CD4-positive, alpha-beta memory T cell (primary cell): ENCODE measurements around the gene C1QTNF7. TPM values are rescaled to one million over a fixed set of nuclear protein-coding genes. Genes with fewer than 3 reads are reported as not detected.
A peak's percentile ranks its signal among the peaks of the same experiment; 100 is the strongest.

Experiments
- CTCF ChIA-PET: fragments of 350-600 bp; sonication (Branson Sonifier 250); formaldehyde crosslinking; loops from one replicate; lab custom pipeline; 2021; ENCODE audit warnings: inconsistent platforms; ENCODE audit not compliant: partially characterized antibody; lab: Charles Lee
- POLR2A ChIA-PET: fragments of 350-600 bp; sonication (Branson Sonifier 250); formaldehyde crosslinking; loops from one replicate; lab custom pipeline; 2021; ENCODE audit not compliant: partially characterized antibody; lab: Charles Lee
- DNase-seq, 5 donors: peaks; one replicate each; pipeline versions ENCODE4 v3.0.0 to v3.0.0-alpha.2; 2020 to 2022; ENCODE audit warnings: mixed read lengths in 1 of 5
- H3K27ac ChIP-seq: one replicate; pipeline ENCODE4 v1.7.0; 2013; ENCODE audit warnings: low read depth, low read length
- H3K27me3 ChIP-seq: 2 replicates; pipeline ENCODE4 v1.7.0; 2013; ENCODE audit warnings: mild to moderate bottlenecking, low read length, moderate library complexity; ENCODE audit not compliant: insufficient read depth
- H3K36me3 ChIP-seq: 2 replicates; pipeline ENCODE4 v1.7.0; 2013; ENCODE audit warnings: mild to moderate bottlenecking, low read length, moderate library complexity; ENCODE audit not compliant: insufficient read depth
- H3K4me1 ChIP-seq: 2 replicates; pipeline ENCODE4 v1.7.0; 2013; ENCODE audit warnings: mild to moderate bottlenecking, low read length, moderate library complexity; ENCODE audit not compliant: insufficient read depth
- H3K4me3 ChIP-seq, 2 donors: one replicate each; pipeline ENCODE4 v1.7.0; 2013; ENCODE audit warnings: low read length in 2 of 2, mild to moderate bottlenecking in 1 of 2
- H3K9me3 ChIP-seq, 2 donors: one replicate each; pipeline ENCODE4 v1.7.0; 2013; ENCODE audit warnings: low read length in 2 of 2, control low read depth in 1 of 2; ENCODE audit not compliant: control insufficient read depth in 1 of 2
- H3K27ac Mint-ChIP-seq, 7 donors: one replicate each; pipeline ENCODE4 v1.8.0; 2020 to 2021; ENCODE audit warnings: mixed read lengths in 7 of 7, mild to moderate bottlenecking in 6 of 7, inconsistent platforms in 3 of 7, moderate library complexity in 3 of 7
- H3K27me3 Mint-ChIP-seq, 2 donors: one replicate each; pipeline ENCODE4 v1.8.0; 2020 to 2021; ENCODE audit warnings: mixed read lengths in 2 of 2
- H3K36me3 Mint-ChIP-seq, 2 donors: one replicate each; pipeline ENCODE4 v1.8.0; 2020 to 2021; ENCODE audit warnings: mixed read lengths in 2 of 2, inconsistent platforms in 1 of 2, mild to moderate bottlenecking in 1 of 2
- H3K4me1 Mint-ChIP-seq, 4 donors: one replicate each; pipeline ENCODE4 v1.8.0; 2020 to 2021; ENCODE audit warnings: mixed read lengths in 4 of 4, mild to moderate bottlenecking in 1 of 4
- H3K4me3 Mint-ChIP-seq, 8 donors: one replicate each; pipeline ENCODE4 v1.8.0; 2020 to 2021; ENCODE audit warnings: mixed read lengths in 8 of 8, mild to moderate bottlenecking in 7 of 8, moderate library complexity in 6 of 8, inconsistent platforms in 3 of 8
- H3K9me3 Mint-ChIP-seq, 8 donors: one replicate each; pipeline ENCODE4 v1.8.0; 2020 to 2021; ENCODE audit warnings: mixed read lengths in 8 of 8, mild to moderate bottlenecking in 5 of 8, inconsistent platforms in 3 of 8, moderate library complexity in 1 of 8
- intact Hi-C: fragments of 100-400 bp; cut with micrococcal nuclease; formaldehyde crosslinking; loops from one replicate; pipeline ENCODE4 v1.15.1; 2023
- polyA plus RNA-seq, 2 donors: library from polyadenylated mRNA; unstranded; fragments of 300-500 nt; fragmentation: Illumina TruSeq; gene quantifications; one replicate each; pipeline ENCODE4 v1.2.3, GENCODE V29; 2021
- total RNA-seq, 2 experiments: library from RNA; stranded (reverse); gene quantifications; one replicate each; pipeline ENCODE4 v1.2.3, GENCODE V29; 2021

C1QTNF7 gene, protein sequence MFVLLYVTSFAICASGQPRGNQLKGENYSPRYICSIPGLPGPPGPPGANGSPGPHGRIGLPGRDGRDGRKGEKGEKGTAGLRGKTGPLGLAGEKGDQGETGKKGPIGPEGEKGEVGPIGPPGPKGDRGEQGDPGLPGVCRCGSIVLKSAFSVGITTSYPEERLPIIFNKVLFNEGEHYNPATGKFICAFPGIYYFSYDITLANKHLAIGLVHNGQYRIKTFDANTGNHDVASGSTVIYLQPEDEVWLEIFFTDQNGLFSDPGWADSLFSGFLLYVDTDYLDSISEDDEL
- not detected for total RNA-seq
- polyA plus RNA-seq: not detected

- Mint-ChIP-seq H3K9me3 (peaks cover 0 to 5% (median 0%) of the 10 kb centered on the region in 8 donors), H3K4me3 (no peak within 1 kb of the TSS), H3K4me1 (peaks cover 0 to 5% (median 0%) of the 10 kb centered on the region in 4 donors), H3K36me3 (peaks cover 0 to under 1% of the 10 kb centered on the region in 2 donors), H3K27ac (no peak within 1 kb of the TSS), H3K27me3 (no peaks in the 10 kb centered on the region)
- no peaks in the 10 kb centered on the region for H3K9me3 ChIP-seq
- ChIA-PET CTCF (no interaction called here), POLR2A (no interaction called here)
- H3K36me3 ChIP-seq: no peaks in the 10 kb centered on the region
- intact Hi-C loops: no loop called here
- no peak within 1 kb of the TSS for H3K4me3 ChIP-seq
- no peak within 1 kb of the TSS for H3K27ac ChIP-seq
- H3K4me1 ChIP-seq: no peaks in the 10 kb centered on the region
- H3K27me3 ChIP-seq: no peaks in the 10 kb centered on the region
- no peak for DNase-seq
These were observed at the start of gene C1QTNF7 for GRCh38 chr4:15427701-15428100. Gene C1QTNF7, plus strand, starts transcription at chr4:15428033. Its CDS starts 7,711 bp downstream, at chr4:15435744.

- Histone ChIP-seq H3K4me3 (no peak overlapping the region), H3K27me3 (no peaks in the 10 kb centered on the region), H3K36me3 (no peaks in the 10 kb centered on the region), H3K27ac (no peak overlapping the region), H3K9me3 (no peaks in the 10 kb centered on the region), H3K4me1 (no peaks in the 10 kb centered on the region)
- CTCF ChIA-PET: interaction anchor here (0.6 to 1.7 kb wide), 4 partner anchors 15 to 123 kb away, joined by 3 to 7 read pairs (median 5); no protein-coding TSS in a partner anchor
- no peak overlapping the region for H3K27ac Mint-ChIP-seq
- POLR2A ChIA-PET: no interaction called here
- H3K4me1 Mint-ChIP-seq: peaks cover 4 to 10% (median 9%) of the 10 kb centered on the region in 4 donors
- no peaks in the 10 kb centered on the region for H3K36me3 Mint-ChIP-seq
- peaks cover 0 to 4% of the 10 kb centered on the region in 2 donors for H3K27me3 Mint-ChIP-seq
- no peak for DNase-seq
- H3K9me3 Mint-ChIP-seq: no peaks in the 10 kb centered on the region
- intact Hi-C loops: no loop called here
- no peak overlapping the region for H3K4me3 Mint-ChIP-seq
These were observed 49.8 kb upstream of the C1QTNF7 start for GRCh38 chr4:15378062-15378461.

- Histone ChIP-seq H3K4me3 (no peak overlapping the region), H3K27ac (no peak overlapping the region), H3K9me3 (no peaks in the 10 kb centered on the region), H3K36me3 (no peaks in the 10 kb centered on the region), H3K27me3 (no peaks in the 10 kb centered on the region), H3K4me1 (no peaks in the 10 kb centered on the region)
- ChIA-PET POLR2A (no interaction called here), CTCF (interaction anchor here (1.3 to 1.7 kb wide), 3 partner anchors 16 to 20 kb away, joined by 3 to 7 read pairs (median 6); no protein-coding TSS in a partner anchor)
- intact Hi-C loops: no loop called here
- peaks cover 0 to 4% of the 10 kb centered on the region in 2 donors for H3K27me3 Mint-ChIP-seq
- no peaks in the 10 kb centered on the region for H3K36me3 Mint-ChIP-seq
- no peak overlapping the region for H3K27ac Mint-ChIP-seq
- H3K4me3 Mint-ChIP-seq: no peak overlapping the region
- H3K4me1 Mint-ChIP-seq: peaks cover 4 to 10% (median 9%) of the 10 kb centered on the region in 4 donors
- DNase-seq: no peak
- no peaks in the 10 kb centered on the region for H3K9me3 Mint-ChIP-seq
These were observed 49.3 kb upstream of the C1QTNF7 start for GRCh38 chr4:15378493-15378892.

- Mint-ChIP-seq H3K4me1 (no peaks in the 10 kb centered on the region), H3K27me3 (peaks cover 1 to 7% of the 10 kb centered on the region in 2 donors), H3K9me3 (no peaks in the 10 kb centered on the region), H3K36me3 (no peaks in the 10 kb centered on the region), H3K27ac (no peak overlapping the region), H3K4me3 (no peak overlapping the region)
- no peaks in the 10 kb centered on the region for H3K9me3 ChIP-seq
- no peaks in the 10 kb centered on the region for H3K4me1 ChIP-seq
- H3K27ac ChIP-seq: no peak overlapping the region
- H3K27me3 ChIP-seq: no peaks in the 10 kb centered on the region
- H3K4me3 ChIP-seq: no peak overlapping the region
- no peak for DNase-seq
- no peaks in the 10 kb centered on the region for H3K36me3 ChIP-seq
- ChIA-PET CTCF (interaction anchor here (0.6 to 1.7 kb wide), 3 partner anchors 14 to 474 kb away, joined by 3 to 5 read pairs (median 3); no protein-coding TSS in a partner anchor), POLR2A (no interaction called here)
- intact Hi-C loops: no loop called here
These were observed 46.0 kb upstream of the C1QTNF7 start for GRCh38 chr4:15381806-15382338.

- POLR2A ChIA-PET: no interaction called here
These were observed 45.1 kb upstream of the C1QTNF7 start for GRCh38 chr4:15382669-15383273.

DNA sequence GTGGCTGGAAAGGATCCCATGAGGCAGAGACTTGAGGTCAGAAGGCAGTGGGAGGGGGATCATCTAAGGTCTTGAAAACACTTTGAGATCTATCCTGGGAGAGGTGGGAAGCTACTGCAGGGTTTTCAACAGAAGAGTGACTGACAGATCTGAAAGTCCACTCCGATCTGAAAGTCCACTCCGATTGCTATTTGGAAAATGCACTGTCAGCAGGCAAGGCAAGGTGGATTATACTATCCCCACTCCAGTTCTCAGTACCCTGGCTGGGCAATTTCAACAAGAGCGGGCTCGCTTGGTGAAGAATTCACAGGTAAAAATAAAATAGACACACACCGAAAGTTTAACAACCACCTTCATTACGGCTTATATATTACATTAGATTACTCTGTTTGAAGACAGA lies 42.3 kb upstream of the C1QTNF7 start:
- H3K9me3 Mint-ChIP-seq: no peaks in the 10 kb centered on the region
- H3K27ac Mint-ChIP-seq: peak overlapping the region in 1 of 7 donors; percentile 44
- CTCF ChIA-PET: interaction anchor here (1.9 to 2.0 kb wide), 2 partner anchors 10 to 11 kb away, joined by 8 to 10 read pairs; no protein-coding TSS in a partner anchor
- DNase-seq: no peak
- Histone ChIP-seq H3K4me1 (no peaks in the 10 kb centered on the region), H3K4me3 (no peak overlapping the region), H3K27me3 (no peaks in the 10 kb centered on the region), H3K9me3 (no peaks in the 10 kb centered on the region), H3K36me3 (no peaks in the 10 kb centered on the region), H3K27ac (no peak overlapping the region)
- peaks cover 1 to 7% of the 10 kb centered on the region in 2 donors for H3K27me3 Mint-ChIP-seq
- POLR2A ChIA-PET: no interaction called here
- H3K4me1 Mint-ChIP-seq: no peaks in the 10 kb centered on the region
- intact Hi-C loops: no loop called here
- H3K4me3 Mint-ChIP-seq: no peak overlapping the region
- no peaks in the 10 kb centered on the region for H3K36me3 Mint-ChIP-seq

More at GRCh38 chr4:15382669-15383273, 45.1 kb upstream of the C1QTNF7 start:
- Histone ChIP-seq H3K27ac (no peak overlapping the region), H3K4me1 (no peaks in the 10 kb centered on the region), H3K27me3 (no peaks in the 10 kb centered on the region), H3K4me3 (no peak overlapping the region), H3K9me3 (no peaks in the 10 kb centered on the region), H3K36me3 (no peaks in the 10 kb centered on the region)
- DNase-seq: no peak
- no peak overlapping the region for H3K27ac Mint-ChIP-seq
- no peaks in the 10 kb centered on the region for H3K9me3 Mint-ChIP-seq
- no peaks in the 10 kb centered on the region for H3K36me3 Mint-ChIP-seq
- peaks cover 1 to 7% of the 10 kb centered on the region in 2 donors for H3K27me3 Mint-ChIP-seq
- H3K4me1 Mint-ChIP-seq: no peaks in the 10 kb centered on the region
- CTCF ChIA-PET: interaction anchor here (1.0 kb wide), 1 partner anchor 13 kb away, joined by 3 read pairs; no protein-coding TSS in a partner anchor
- no peak overlapping the region for H3K4me3 Mint-ChIP-seq
- intact Hi-C loops: no loop called here

- Histone ChIP-seq H3K4me1 (no peaks in the 10 kb centered on the region), H3K36me3 (no peaks in the 10 kb centered on the region), H3K4me3 (no peak overlapping the region), H3K9me3 (no peaks in the 10 kb centered on the region), H3K27me3 (no peaks in the 10 kb centered on the region), H3K27ac (no peak overlapping the region)
- ChIA-PET POLR2A (no interaction called here), CTCF (interaction anchor here (1.9 kb wide), 1 partner anchor 11 kb away, joined by 10 read pairs; no protein-coding TSS in a partner anchor)
- Mint-ChIP-seq H3K4me1 (no peaks in the 10 kb centered on the region), H3K36me3 (no peaks in the 10 kb centered on the region), H3K27me3 (peaks cover 1 to 7% of the 10 kb centered on the region in 2 donors), H3K9me3 (no peaks in the 10 kb centered on the region), H3K4me3 (no peak overlapping the region), H3K27ac (no peak overlapping the region)
- DNase-seq: no peak
- intact Hi-C loops: no loop called here
These were observed 41.9 kb upstream of the C1QTNF7 start for GRCh38 chr4:15385928-15386327.
